ENCODE results near the gene PCED1B.

DNA sequence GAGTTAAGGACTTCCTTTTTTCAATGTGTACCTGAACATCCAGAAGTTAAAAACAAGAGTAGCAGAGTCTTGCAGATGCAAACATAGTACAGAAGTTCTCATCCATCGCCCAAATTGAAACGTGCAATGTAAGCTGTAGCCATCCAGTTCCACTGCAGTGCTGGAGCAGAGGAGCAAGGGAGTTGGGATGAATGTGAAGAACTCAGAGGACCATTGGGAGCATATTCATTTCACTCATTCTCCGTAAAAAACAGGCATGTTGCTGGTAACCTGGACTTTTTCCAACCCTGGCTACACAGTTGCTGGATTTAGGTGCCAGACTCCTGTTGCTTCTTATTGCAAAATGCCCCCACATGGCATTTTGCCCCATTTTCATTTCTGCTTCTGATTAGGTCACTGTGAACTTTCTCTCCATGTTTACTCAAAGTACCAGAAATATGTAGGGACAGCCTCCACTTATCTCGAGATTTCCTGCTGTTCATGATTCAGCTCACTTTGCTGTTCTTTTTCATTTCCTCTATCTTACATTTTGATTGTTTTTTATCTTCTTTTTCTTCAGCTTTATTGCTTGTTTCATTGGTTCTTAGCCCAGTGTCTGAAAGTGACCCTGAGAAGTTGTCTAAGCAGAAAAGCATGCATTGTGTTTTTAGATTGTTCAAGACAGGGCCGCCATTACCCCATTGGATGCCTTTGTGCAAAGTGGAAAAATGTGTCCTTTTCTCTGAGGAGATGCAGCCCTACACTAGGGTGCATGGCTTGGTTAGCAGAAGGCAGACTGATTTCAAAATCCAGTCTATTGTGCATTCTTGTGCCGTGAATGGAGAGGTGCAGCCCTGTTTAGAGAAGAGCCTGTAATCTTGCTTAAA, 109.4 kb downstream of the PCED1B start:
- TF ChIP-seq, protein P1, sequence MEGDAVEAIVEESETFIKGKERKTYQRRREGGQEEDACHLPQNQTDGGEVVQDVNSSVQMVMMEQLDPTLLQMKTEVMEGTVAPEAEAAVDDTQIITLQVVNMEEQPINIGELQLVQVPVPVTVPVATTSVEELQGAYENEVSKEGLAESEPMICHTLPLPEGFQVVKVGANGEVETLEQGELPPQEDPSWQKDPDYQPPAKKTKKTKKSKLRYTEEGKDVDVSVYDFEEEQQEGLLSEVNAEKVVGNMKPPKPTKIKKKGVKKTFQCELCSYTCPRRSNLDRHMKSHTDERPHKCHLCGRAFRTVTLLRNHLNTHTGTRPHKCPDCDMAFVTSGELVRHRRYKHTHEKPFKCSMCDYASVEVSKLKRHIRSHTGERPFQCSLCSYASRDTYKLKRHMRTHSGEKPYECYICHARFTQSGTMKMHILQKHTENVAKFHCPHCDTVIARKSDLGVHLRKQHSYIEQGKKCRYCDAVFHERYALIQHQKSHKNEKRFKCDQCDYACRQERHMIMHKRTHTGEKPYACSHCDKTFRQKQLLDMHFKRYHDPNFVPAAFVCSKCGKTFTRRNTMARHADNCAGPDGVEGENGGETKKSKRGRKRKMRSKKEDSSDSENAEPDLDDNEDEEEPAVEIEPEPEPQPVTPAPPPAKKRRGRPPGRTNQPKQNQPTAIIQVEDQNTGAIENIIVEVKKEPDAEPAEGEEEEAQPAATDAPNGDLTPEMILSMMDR (conservative IDR thresholded peaks at IDR 0.05 in 1 of 2, IDR thresholded peaks at IDR 0.05 in 1 of 2; ENCODE audit: low read depth in 1 of 2, low read length in 2 of 2), result no peak
- no peak for TF ChIP-seq EZH2 (IDR thresholded peaks at IDR 0.05; ENCODE audit: low read length, missing control alignments)

All from fibroblast of lung (primary cell).